ENCODE data around the gene SREBF1. TPM values are rescaled to one million over a fixed set of nuclear protein-coding genes. Genes with fewer than 3 reads are reported as not detected.
A peak's percentile ranks its signal among the peaks of the same experiment; 100 is the strongest.

The SREBF1 gene
- total and polyA plus RNA-seq, 2 of the 8 experiments (the other 6 are each of a cell fraction or from before 2014, with no cell fraction given): 28.6 to 70.8 TPM

DNA sequence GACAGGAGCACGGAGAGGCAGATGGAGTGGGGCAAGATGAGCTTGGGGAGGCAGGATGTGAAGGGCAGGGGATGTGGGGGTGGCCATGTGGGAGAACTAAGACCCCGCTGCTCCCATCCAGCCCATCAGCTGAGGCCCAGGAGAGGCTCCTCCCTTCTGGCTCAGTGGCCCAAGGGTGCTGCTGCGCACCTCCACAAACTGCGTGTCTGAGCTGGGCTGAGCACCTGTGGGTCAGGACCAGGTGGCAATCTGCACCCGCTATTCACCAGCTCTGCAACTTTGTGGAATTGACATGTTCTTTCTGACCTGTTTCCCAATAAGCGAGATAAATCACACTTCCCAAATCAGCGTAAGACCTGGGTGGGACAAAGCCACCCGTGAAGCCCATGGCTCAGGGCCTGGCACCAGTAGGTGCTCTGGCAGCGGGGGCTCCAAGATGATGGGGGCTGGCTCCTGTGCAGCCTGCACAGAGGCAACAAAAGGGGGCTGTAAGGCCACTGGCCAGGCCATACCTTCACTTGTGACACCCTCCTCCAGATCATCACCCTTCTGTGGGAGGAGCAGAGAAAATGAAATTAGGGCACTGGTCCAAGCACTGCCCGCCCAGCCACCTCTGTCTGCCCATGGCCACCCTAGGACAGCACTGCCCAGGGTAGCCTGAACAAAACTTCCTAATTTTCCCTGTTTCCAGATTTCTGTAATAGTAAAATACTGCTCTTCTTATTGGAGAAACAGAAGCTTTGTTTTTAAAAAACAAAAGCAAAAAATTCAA, 11.7 kb upstream of the SREBF1 start:
- no peak overlapping the region for H3K4me2 ChIP-seq (ENCODE audit: insufficient read depth in 1 of 2, low read depth in 2 of 2, low read length in 2 of 2)
- H2AK5ac ChIP-seq (ENCODE audit: low read depth, low read length): peak overlapping the region; percentile 44; the same call in 1 of the 2 replicates
- 91% methylated on average over 10 of the region's 10 CpGs; no CpG with 5 or more reads in 1 of the 2 experiments for WGBS, 2 experiments (ENCODE audit: extremely low coverage in 1 of 2, insufficient coverage in 1 of 2, insufficient read length in 1 of 2, insufficient replicate concordance in 2 of 2, low coverage in 1 of 2, low lambda C conversion rate in 2 of 2, missing lambda C conversion rate in 1 of 2)
- H2BK15ac ChIP-seq (ENCODE audit: low read length): peak overlapping the region; percentile 89; the same call in 1 of the 2 replicates
- H2BK120ac ChIP-seq (replicated peaks; ENCODE audit: low read depth, low read length): no peak overlapping the region
- H3K79me2 ChIP-seq (ENCODE audit: control insufficient read depth in 1 of 2, insufficient read depth in 2 of 2, low read length in 2 of 2): no peaks in the 10 kb centered on the region
- no peak overlapping the region for H3K4me3 ChIP-seq (ENCODE audit: extremely low read depth in 1 of 4, insufficient read depth in 2 of 4, low read depth in 3 of 4, low read length in 4 of 4)
- ChIA-PET CTCF (ENCODE audit: partially characterized antibody) (interaction anchor here (0.9 to 5.9 kb wide), 15 partner anchors 9 to 119 kb away, joined by 3 to 44 read pairs (median 4); partner anchors contain the start of gene SREBF1), POLR2A (ENCODE audit: partially characterized antibody) (interaction anchor here (1.6 to 7.6 kb wide), 5 partner anchors 8 to 21 kb away, joined by 3 to 63 read pairs (median 9); partner anchors contain the start of gene SREBF1)
- no peaks in the 10 kb centered on the region for H3K9me3 ChIP-seq (ENCODE audit: insufficient read depth in 2 of 2, low read depth in 1 of 2, low read length in 1 of 2)
- H2AFZ ChIP-seq (ENCODE audit: low read length): no peak overlapping the region
- no peak overlapping the region for H3K18ac ChIP-seq (ENCODE audit: extremely low read depth, low read length)
- peaks cover 0 to 1% of the 10 kb centered on the region in 2 experiments for H4K20me1 ChIP-seq (replicated peaks in 1 of 2; ENCODE audit: control insufficient read depth in 1 of 2, insufficient read depth in 2 of 2, low read length in 2 of 2)
- H3K27ac ChIP-seq (ENCODE audit: low read depth, low read length): no peak overlapping the region
- H3K79me1 ChIP-seq (ENCODE audit: low read depth, low read length): no peaks in the 10 kb centered on the region
- no peaks in the 10 kb centered on the region for H3K23me2 ChIP-seq (ENCODE audit: low read depth, low read length)
- H3K4me1 ChIP-seq (replicated peaks in 1 of 4; ENCODE audit: control insufficient read depth in 3 of 4, insufficient read depth in 4 of 4, low read length in 3 of 4): peaks cover 0 to 33% (median 21%) of the 10 kb centered on the region in 4 experiments; a peak in 6 of 7 replicates
- no peak overlapping the region for H2BK5ac ChIP-seq (ENCODE audit: low read depth, low read length)
- H2BK20ac ChIP-seq (ENCODE audit: low read length): 0 out of 2 replicates have a peak overlapping the region, but pooled peaks have one; percentile 75
- peak overlapping the region; percentile 88 for H3K4ac ChIP-seq (replicated peaks; ENCODE audit: insufficient read length, low read depth, low read length)
- no peak overlapping the region; a peak in 1 of 7 replicates for H3K9ac ChIP-seq (replicated peaks in 1 of 4; ENCODE audit: extremely low read depth in 1 of 4, low read depth in 3 of 4, low read length in 3 of 4)
- H4K91ac ChIP-seq (replicated peaks; ENCODE audit: insufficient read length, low read length): peak overlapping the region; percentile 30
- FAIRE-seq: no peak
- H3K36me3 ChIP-seq (ENCODE audit: control insufficient read depth in 2 of 4, insufficient read depth in 4 of 4, low read length in 3 of 4): no peaks in the 10 kb centered on the region
- H4K5ac ChIP-seq (ENCODE audit: insufficient read length, low read depth, low read length): no peak overlapping the region
- DNase-seq (ENCODE audit: low read depth in 1 of 2, low spot score in 2 of 2): no peak
- H3K23ac ChIP-seq (ENCODE audit: insufficient read length): no peak overlapping the region
- H3K56ac ChIP-seq (replicated peaks; ENCODE audit: insufficient read length, low read depth, low read length): no peak overlapping the region
- peak overlapping the region; percentile 77; the same call in 1 of the 2 replicates for H2BK12ac ChIP-seq (ENCODE audit: low read depth, low read length)
- H3K27me3 ChIP-seq (replicated peaks in 1 of 4; ENCODE audit: control insufficient read depth in 3 of 4, extremely low read depth in 1 of 4, insufficient read depth in 3 of 4, low read length in 3 of 4): no peaks in the 10 kb centered on the region; a peak in 1 of 7 replicates
- peak overlapping the region; percentile 60; the same call in 1 of the 2 replicates for H4K8ac ChIP-seq (ENCODE audit: extremely low read depth, insufficient read depth, low read length)
- no peak overlapping the region for H3K14ac ChIP-seq (ENCODE audit: insufficient read length)
- no peak for TF ChIP-seq CREB1 (IDR thresholded peaks at IDR 0.05)
- no peak for TF ChIP-seq SIN3A (conservative IDR thresholded peaks at IDR 0.05 in 1 of 2, IDR thresholded peaks at IDR 0.05 in 1 of 2; ENCODE audit: low read depth in 1 of 2, low read length in 2 of 2)
- no peak for TF ChIP-seq BCL11A (IDR thresholded peaks at IDR 0.05; ENCODE audit: low read depth in 2 of 2, low read length in 2 of 2)
- no peak for TF ChIP-seq GABPA (IDR thresholded peaks at IDR 0.05; ENCODE audit: borderline replicate concordance, insufficient read depth, low read length)
- TF ChIP-seq NANOG (IDR thresholded peaks at IDR 0.05; ENCODE audit: insufficient read depth, low read depth, low read length, poor library complexity, severe bottlenecking): no peak
- no peak for TF ChIP-seq ZNF274 (IDR thresholded peaks at IDR 0.05; ENCODE audit: borderline replicate concordance, extremely low read depth, low read length)
- TF ChIP-seq, protein P1, sequence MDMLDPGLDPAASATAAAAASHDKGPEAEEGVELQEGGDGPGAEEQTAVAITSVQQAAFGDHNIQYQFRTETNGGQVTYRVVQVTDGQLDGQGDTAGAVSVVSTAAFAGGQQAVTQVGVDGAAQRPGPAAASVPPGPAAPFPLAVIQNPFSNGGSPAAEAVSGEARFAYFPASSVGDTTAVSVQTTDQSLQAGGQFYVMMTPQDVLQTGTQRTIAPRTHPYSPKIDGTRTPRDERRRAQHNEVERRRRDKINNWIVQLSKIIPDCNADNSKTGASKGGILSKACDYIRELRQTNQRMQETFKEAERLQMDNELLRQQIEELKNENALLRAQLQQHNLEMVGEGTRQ (IDR thresholded peaks at IDR 0.05; ENCODE audit: low read length): no peak
- TF ChIP-seq POLR2AphosphoS5 (IDR thresholded peaks at IDR 0.05; ENCODE audit: low read depth, low read length): no peak
- no peak for TF ChIP-seq TCF12 (IDR thresholded peaks at IDR 0.05; ENCODE audit: low read depth, low read length)
- no peak for TF ChIP-seq CHD1 (IDR thresholded peaks at IDR 0.05; ENCODE audit: low read depth, low read length)
